Kidney glomerular epithelial cell (primary cell): Measurements from ENCODE around the gene CFAP99.

Source experiments
- DNase-seq: peaks from one replicate; lab custom pipeline; 2025; lab: John Stamatoyannopoulos, UW

Gene CFAP99

GRCh38 chr4:2510351-2511259, 91.8 kb downstream of the CFAP99 start:
- no peak for DNase-seq

GRCh38 chr4:2511645-2512131, 92.9 kb downstream of the CFAP99 start:
- no peak for DNase-seq
